HG03064 (cell line): ENCODE measurements around the gene WNT5B.
"Not testable (repeated sequence)": the region's sequence is repeated elsewhere in the genome, so short reads cannot be mapped to it uniquely, and the experiment has no call there.

ENCODE experiments used
- ATAC-seq: cut with Tn5 transposase; IDR thresholded peaks from one replicate; pipeline ENCODE4 v1.9.1; 2021; ENCODE audit warnings: low read depth; ENCODE audit not compliant: unreplicated experiment

WNT5B gene

DNA sequence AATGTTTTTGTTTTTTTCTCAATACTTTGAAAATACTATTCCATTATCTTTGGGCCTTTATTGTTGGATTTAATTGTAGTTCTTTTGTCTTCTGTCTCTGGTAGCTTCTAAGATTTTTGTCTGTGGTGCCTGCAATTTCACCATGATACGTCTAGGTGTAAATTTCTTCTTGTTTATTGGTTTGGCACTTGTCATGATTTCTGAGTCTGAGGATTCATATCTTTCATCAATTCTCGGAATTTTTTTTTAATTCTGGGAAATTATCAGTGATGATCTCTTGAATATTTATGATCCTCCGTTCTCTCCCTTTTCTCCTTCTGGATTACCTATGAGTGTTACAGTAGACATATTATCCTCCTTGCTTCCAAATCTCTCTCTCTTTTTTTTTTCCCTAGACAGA, 47.0 kb downstream of the WNT5B start:
- ATAC-seq = no peak

DNA sequence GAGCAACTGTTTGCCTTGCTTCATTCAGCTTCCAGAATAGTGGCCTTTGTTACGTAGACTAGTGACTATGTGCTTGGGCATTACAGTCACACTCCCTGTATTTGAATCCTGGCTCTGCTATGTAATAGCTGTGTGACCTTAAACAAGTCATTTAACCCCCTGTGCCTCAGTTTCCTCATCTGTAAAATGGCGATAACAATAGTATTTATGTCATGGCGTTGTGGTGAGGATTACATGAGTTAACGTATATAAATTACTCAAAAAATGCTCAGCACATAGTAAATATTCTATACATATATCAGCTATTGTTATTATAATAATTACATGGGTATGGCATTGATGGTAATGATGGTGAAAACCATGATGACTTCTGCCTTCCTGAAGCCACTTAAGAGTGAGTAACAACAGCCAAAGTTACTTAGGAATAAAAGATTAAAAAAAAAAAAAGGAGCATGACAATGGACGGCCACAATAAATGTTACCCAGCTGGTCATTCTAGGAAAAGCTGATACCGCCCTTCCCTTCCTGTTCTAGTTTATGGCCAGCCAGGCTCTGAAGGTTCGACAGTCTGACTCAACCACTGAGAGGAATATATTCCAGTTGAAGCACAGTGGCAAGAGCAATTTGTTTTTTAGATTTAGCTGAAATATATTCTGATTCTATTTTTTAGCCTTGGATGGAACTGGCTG, 51.9 kb downstream of the WNT5B start:
- ATAC-seq = no peak

DNA sequence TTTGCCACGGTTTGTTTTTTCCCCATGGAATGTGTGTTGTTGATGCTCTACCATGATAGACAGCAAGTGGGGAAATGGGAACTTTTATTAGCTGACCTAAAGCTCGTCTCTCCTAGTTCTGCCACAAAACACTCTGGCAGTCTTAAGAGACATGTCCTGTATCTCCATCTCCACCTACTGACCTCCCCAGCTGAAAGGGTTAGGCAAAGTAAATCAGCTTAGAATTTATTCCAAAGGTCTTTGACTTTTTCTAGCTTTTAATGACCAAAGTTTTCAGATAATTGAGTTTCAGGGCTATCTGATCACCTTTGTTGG, 52.4 kb downstream of the WNT5B start:
- ATAC-seq = no peak

DNA sequence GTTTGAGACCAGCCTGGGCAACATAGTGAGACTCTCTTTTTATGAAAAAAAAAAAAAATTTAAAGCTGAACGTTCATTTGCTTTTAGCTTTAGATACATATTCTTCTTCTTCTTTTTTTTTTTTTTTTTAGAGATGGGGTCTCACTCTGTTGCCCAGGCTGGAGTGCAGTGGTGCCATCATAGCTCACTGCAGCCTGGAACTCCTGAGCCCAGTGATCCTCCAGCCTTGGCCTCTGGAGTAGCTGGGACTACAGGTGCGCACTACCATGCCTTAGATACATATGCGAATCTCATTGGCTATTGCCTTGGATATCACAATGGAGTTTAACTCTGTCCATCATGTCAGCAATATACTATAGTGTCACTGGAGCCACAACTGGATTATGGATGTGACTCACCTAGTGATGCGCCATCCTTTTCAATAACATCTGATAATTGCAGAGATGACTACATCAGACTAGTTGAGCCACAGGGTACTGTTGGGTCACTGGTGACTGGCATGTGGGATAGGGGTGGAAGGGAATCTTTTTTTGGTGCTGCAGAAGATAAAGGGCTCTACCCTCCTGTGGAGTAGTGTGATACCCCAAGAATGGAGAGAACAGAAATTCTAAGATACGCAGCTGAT, 59.2 kb downstream of the WNT5B start:
- ATAC-seq = no peak

DNA sequence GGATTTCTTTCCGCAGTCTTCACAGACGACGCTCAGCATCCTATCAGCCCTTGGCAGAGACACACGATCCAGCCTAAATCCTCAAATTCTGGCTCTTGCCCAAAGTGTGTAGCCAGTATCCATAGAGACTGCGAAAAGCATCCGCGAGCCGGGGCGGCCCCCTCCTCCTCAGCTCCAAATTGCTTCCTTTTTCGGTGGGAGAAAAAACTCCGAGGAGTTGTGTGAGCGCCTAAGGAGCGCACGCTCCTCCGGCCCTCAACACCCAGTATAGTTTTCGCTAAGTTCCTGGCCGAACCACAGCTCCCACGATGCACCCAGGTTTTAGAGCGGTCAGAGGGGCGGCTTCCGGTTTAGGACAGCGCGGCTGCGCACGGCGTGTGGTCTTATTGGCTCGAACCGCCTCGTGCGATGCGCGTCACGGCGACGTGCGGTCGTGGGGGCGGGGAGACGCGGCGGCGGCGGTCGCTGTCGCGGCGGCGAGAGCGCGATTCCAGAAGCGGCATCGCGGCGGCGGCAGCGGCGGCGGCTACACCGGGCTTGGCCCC, 61.6 kb downstream of the WNT5B start, which contains the start of gene ADIPOR2:
TSS of gene ADIPOR2 (plus strand) at position 493 of the 545 bp plus-strand sequence. CDS start 63,274 bp downstream, outside the sequence.
- peak; percentile 92 for ATAC-seq

DNA sequence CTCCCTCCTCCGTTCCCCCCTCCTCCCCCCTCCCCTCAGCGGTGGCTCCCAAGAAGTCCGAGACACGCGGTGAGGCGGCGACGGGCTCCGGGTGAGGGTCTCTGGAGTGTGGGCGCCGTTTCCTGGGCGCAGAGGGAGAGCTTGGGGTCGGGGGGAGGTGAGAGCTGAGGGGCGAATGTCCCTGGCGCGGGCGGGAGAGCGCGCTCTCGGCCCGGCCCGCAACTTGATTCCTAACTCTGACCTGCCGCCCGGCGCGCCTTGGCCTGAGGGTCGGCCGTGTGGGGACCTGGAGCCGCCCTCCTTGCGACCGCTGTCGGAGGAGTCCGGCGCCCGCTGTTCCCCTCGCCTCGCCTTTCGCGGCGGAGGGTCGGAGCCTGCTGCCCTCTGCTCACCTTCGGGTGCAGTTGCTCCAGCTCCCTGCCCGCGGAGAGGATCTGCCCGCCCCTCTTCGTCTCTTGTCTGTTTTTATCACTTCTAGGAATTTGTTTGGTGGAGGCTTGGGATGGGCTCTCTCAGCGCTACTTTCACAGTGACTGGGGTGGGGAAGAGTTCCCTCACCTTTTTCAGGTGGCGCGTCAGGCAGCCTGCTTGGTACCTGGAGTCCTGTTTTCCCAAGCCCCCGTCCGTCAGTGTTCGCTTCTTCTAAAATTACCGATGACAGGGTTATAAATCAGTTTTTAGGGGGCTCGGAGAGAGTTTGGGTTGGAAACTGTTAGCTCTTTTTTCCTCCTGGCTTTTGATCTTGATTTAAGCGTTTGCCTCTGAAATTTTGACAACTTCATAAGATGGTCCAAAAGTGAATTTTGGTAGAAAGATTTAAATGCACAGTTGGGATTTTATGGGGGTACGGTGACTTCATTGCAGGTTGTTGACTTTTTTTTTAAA, 62.3 kb downstream of the WNT5B start:
- ATAC-seq = peak; percentile 43

DNA sequence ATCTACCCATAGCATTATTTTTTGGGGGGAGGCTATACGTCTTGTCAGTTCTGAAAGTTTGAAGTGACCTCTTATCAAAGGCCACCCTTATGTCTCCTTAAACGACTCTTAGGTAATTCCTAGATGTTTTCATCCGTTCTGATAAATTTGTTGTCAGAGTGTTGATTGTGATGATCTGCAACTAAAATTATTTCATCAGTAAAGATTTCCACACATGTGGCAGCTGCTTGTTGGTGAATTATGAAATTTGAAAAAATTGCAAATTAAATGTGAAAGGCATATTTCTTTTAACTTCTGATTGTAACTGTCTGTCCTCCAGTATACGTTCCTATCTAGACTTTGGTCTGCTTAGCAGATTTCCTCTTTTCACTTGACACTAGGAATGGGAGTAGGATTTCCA, 63.2 kb downstream of the WNT5B start:
- no peak for ATAC-seq

DNA sequence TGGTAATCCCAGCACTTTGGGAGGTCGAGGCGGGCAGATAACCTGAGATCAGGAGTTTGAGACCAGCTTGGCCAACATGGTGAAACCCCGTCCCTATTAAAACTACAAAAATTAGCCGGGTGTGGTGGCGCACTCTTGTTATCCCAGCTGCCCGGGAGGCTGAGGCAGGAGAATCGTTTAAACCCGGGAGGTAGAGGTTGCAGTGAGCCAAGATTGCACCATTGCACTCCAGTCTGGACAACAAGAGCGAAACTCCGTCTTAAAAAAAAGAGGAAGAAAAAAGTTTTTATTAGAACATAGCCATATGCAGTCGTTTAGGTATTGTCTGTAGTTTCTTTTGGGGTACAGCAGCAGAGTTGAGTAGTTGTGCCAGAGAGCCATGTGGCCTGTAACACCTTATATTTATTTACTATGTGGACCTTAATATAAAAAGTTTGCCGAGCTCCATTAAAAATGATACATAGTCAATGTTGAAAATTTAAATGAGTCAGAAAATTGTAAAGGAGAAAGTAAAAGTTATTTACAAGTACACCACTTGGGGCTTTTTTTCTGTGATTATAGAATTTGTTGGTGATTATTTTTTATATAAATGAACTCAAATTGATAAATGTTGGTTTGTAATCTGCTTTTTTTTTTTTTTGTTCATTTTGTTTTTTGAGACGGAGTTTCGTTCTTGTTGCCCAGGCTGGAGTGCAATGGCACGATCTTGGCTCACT, 64.0 kb downstream of the WNT5B start:
- ATAC-seq = no peak

DNA sequence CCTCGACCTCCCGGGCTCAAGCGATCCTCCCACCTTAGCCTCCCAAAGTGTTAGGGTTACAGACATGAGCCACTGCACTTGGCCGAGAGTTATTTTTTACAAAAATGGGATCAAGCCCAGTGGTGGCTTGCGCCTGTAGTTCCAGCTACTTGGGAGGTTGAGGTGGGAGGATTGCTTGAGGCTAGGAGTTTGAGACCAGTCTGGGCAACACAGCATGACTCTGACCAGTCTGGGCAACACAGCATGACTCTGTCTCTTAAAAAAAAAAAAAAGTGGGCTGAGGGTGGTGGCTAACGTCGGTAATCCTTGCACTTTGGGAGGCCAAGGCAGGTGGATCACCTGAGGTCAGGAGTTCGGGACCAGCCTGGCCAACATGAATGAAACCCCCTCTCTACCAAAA, 66.1 kb downstream of the WNT5B start:
- not testable (repeated sequence) for ATAC-seq

DNA sequence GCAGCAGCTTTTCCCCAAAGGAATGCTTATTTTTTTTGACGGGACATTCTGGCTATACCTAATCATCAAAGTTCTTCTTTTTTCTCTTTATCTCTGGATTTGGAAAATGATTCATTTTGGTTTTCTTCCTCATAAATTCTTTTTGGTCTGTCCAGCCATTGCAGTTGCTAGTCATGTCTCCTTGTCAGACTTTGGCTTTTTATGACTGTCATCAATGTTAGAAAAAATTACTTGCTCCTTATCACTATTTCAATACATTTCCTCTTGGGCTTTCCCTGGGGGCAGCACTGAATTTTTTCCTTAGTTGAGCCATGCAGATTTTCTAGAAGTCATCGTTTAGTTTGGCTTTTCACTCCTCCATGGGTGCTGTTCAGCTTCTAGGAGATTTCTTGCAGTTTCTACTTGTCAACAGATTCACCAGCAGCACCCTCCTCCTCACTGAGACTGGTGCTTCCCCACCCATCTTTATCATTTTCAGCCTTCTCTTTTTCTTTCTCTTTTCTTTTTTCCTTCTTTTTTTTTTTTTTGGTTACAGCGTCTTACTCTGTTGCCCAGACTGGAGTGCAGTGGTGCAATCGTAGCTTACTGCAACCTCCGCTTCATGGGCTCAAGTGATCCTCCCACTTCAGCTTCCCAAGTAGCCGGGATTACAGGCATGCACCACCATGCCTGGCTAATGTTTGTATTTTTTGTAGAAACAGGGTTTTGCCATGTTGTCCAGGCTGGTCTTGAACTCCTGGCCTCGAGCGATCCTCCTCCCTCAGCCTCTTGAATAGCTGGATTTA, 67.0 kb downstream of the WNT5B start:
- no peak for ATAC-seq

DNA sequence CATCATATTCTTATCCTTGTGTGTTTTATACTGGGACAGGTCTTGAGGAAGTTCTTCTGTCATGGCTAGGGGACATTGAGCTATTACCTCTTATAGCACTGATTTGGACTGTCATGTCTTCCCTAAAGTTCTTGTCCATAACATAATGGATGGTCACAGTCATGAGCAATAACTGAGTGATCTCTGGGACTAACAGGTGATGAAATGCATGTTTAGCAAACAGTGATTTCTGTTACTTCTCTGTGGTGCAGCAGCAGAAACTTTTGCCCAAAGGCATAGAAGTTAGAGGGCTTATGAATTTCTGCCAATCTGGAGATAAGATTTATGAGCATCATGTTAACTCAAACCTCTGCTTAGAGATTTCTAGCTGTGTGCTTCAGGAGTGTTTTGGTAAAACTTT, 67.8 kb downstream of the WNT5B start:
- ATAC-seq = no peak
